ENCODE data around the gene MS4A6A. TPM values are rescaled to one million over a fixed set of nuclear protein-coding genes. Genes with fewer than 3 reads are reported as not detected.

The MS4A6A gene
- total RNA-seq, 1 experiment from 2014 or later: not detected

DNA sequence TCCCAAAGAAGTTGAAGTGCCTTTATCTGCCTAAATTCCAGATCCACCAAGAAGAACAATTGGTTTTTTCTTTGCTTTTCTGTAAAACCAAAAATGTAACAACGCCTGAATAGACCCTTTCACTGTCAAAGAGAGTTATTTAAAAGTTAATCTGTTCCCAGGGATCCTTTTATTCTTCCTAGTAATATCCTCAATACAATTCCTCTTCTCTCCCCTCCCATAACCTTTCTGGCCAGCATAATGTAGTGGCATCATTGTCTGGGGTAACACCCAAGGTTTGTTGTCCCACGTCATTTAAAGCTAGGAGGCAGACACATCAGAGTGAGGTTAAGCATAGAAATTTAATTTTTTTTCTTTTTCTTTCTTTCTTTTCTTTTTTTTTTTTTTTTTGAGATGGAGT is 54.5 kb downstream of the MS4A6A start:
- Histone ChIP-seq H2BK15ac (ENCODE audit: low read depth, low read length) (no peak overlapping the region), H2AFZ (ENCODE audit: low read length) (no peak overlapping the region), H3K4me2 (ENCODE audit: insufficient read depth, insufficient read length, low read length) (no peak overlapping the region), H3K4ac (ENCODE audit: low read depth, low read length) (no peak overlapping the region), H3K23me2 (ENCODE audit: insufficient read length, low read depth, low read length, poor library complexity, severe bottlenecking) (no peaks in the 10 kb centered on the region), H3K4me1 (ENCODE audit: insufficient read depth, low read length) (0 out of 2 replicates have a peak, but pooled peaks cover 4% of the 10 kb centered on the region), H2AK5ac (ENCODE audit: insufficient read length, low read length) (no peak overlapping the region), H3K23ac (ENCODE audit: insufficient read length, low read depth, low read length) (no peak overlapping the region), H3K9ac (ENCODE audit: extremely low read depth, insufficient read length, low read length) (no peak overlapping the region), H3K27ac (ENCODE audit: insufficient read length, low read depth, low read length) (no peak overlapping the region), H4K91ac (ENCODE audit: insufficient read length, low read depth, low read length) (no peak overlapping the region), H3K14ac (ENCODE audit: insufficient read depth, low read length) (no peak overlapping the region), H3K27me3 (ENCODE audit: insufficient read depth, low read length) (no peaks in the 10 kb centered on the region), H4K20me1 (ENCODE audit: control insufficient read depth, insufficient read depth, insufficient read length) (no peaks in the 10 kb centered on the region), H3K18ac (ENCODE audit: insufficient read length, low read depth, low read length) (no peak overlapping the region), H3K79me1 (ENCODE audit: insufficient read depth, low read depth, low read length, poor library complexity, severe bottlenecking) (no peaks in the 10 kb centered on the region), H2BK20ac (ENCODE audit: low read depth, low read length, poor library complexity, severe bottlenecking) (no peak overlapping the region), H3K79me2 (ENCODE audit: insufficient read depth, low read length) (no peaks in the 10 kb centered on the region), H2BK5ac (ENCODE audit: insufficient read length, low read length) (no peak overlapping the region), H3K9me3 (ENCODE audit: control insufficient read depth, low read depth, low read length) (no peaks in the 10 kb centered on the region), H2BK120ac (ENCODE audit: low read depth, low read length, poor library complexity, severe bottlenecking) (no peak overlapping the region), H2BK12ac (ENCODE audit: insufficient read length, low read depth, low read length) (no peak overlapping the region), H4K5ac (ENCODE audit: insufficient read length, low read depth, low read length) (no peak overlapping the region), H3T11ph (ENCODE audit: low read length) (no peak overlapping the region), H3K56ac (ENCODE audit: insufficient read length, low read depth, low read length) (no peak overlapping the region), H4K8ac (replicated peaks; ENCODE audit: insufficient read length, low read depth, low read length) (no peak overlapping the region)
- no peak overlapping the region; a peak in 1 of 7 replicates for H3K27ac Mint-ChIP-seq
- H3K27me3 Mint-ChIP-seq (ENCODE audit: low read depth): no peaks in the 10 kb centered on the region
- TF ChIP-seq, protein P1, sequence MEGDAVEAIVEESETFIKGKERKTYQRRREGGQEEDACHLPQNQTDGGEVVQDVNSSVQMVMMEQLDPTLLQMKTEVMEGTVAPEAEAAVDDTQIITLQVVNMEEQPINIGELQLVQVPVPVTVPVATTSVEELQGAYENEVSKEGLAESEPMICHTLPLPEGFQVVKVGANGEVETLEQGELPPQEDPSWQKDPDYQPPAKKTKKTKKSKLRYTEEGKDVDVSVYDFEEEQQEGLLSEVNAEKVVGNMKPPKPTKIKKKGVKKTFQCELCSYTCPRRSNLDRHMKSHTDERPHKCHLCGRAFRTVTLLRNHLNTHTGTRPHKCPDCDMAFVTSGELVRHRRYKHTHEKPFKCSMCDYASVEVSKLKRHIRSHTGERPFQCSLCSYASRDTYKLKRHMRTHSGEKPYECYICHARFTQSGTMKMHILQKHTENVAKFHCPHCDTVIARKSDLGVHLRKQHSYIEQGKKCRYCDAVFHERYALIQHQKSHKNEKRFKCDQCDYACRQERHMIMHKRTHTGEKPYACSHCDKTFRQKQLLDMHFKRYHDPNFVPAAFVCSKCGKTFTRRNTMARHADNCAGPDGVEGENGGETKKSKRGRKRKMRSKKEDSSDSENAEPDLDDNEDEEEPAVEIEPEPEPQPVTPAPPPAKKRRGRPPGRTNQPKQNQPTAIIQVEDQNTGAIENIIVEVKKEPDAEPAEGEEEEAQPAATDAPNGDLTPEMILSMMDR (conservative IDR thresholded peaks at IDR 0.05): no peak
- H3K9me3 Mint-ChIP-seq: peaks cover 6 to 7% of the 10 kb centered on the region in 2 experiments
- peaks cover 29 to 31% of the 10 kb centered on the region in 2 experiments for H3K4me1 Mint-ChIP-seq
- H3K4me3 Mint-ChIP-seq: no peak overlapping the region
- DNase-seq: no peak
- peaks cover 2 to 3% (median 3%) of the 10 kb centered on the region in 3 experiments for H3K36me3 Mint-ChIP-seq (ENCODE audit: insufficient read depth in 1 of 3, low read depth in 3 of 3)
- WGBS (ENCODE audit: extremely low coverage, insufficient read length, low lambda C conversion rate): no CpG with 5 or more reads among the region's 2 CpGs
